Measurements from ENCODE around the gene RFLNA.

RFLNA gene

GRCh38 chr12:124326871-124327270, 32.0 kb downstream of the RFLNA start:
- no peak for DNase-seq (ENCODE audit: low read depth)
- H3K4me3 ChIP-seq (ENCODE audit: control insufficient read depth, low read depth, low read length) = no peak overlapping the region
- no peak for TF ChIP-seq CTCF (conservative IDR thresholded peaks at IDR 0.05; ENCODE audit: control insufficient read depth, insufficient read depth, low read depth, low read length)

- no peak for TF ChIP-seq CTCF (conservative IDR thresholded peaks at IDR 0.05; ENCODE audit: control insufficient read depth, insufficient read depth, low read depth, low read length)
- no peak overlapping the region for H3K4me3 ChIP-seq (ENCODE audit: control insufficient read depth, low read depth, low read length)
- DNase-seq (ENCODE audit: low read depth) = no peak
These were observed 32.6 kb downstream of the RFLNA start for GRCh38 chr12:124327362-124328043.

GRCh38 chr12:124328116-124328515, 33.2 kb downstream of the RFLNA start:
- H3K4me3 ChIP-seq (ENCODE audit: control insufficient read depth, low read depth, low read length) = no peak overlapping the region
- no peak for DNase-seq (ENCODE audit: low read depth)
- TF ChIP-seq CTCF (conservative IDR thresholded peaks at IDR 0.05; ENCODE audit: control insufficient read depth, insufficient read depth, low read depth, low read length) = no peak

GRCh38 chr12:124328636-124329035, 33.7 kb downstream of the RFLNA start:
- H3K4me3 ChIP-seq (ENCODE audit: control insufficient read depth, low read depth, low read length) = no peak overlapping the region
- DNase-seq (ENCODE audit: low read depth) = no peak
- no peak for TF ChIP-seq CTCF (conservative IDR thresholded peaks at IDR 0.05; ENCODE audit: control insufficient read depth, insufficient read depth, low read depth, low read length)

- H3K4me3 ChIP-seq (ENCODE audit: control insufficient read depth, low read depth, low read length) = no peak overlapping the region
- peak; percentile 30 for TF ChIP-seq CTCF (conservative IDR thresholded peaks at IDR 0.05; ENCODE audit: control insufficient read depth, insufficient read depth, low read depth, low read length)
- no peak for DNase-seq (ENCODE audit: low read depth)
These were observed 37.3 kb downstream of the RFLNA start for GRCh38 chr12:124332058-124332672.

GRCh38 chr12:124332900-124333299, 38.0 kb downstream of the RFLNA start:
- TF ChIP-seq CTCF (conservative IDR thresholded peaks at IDR 0.05; ENCODE audit: control insufficient read depth, insufficient read depth, low read depth, low read length) = no peak
- no peak overlapping the region for H3K4me3 ChIP-seq (ENCODE audit: control insufficient read depth, low read depth, low read length)
- no peak for DNase-seq (ENCODE audit: low read depth)
